ENCODE measurements around the gene MIDN.

The MIDN gene

DNA sequence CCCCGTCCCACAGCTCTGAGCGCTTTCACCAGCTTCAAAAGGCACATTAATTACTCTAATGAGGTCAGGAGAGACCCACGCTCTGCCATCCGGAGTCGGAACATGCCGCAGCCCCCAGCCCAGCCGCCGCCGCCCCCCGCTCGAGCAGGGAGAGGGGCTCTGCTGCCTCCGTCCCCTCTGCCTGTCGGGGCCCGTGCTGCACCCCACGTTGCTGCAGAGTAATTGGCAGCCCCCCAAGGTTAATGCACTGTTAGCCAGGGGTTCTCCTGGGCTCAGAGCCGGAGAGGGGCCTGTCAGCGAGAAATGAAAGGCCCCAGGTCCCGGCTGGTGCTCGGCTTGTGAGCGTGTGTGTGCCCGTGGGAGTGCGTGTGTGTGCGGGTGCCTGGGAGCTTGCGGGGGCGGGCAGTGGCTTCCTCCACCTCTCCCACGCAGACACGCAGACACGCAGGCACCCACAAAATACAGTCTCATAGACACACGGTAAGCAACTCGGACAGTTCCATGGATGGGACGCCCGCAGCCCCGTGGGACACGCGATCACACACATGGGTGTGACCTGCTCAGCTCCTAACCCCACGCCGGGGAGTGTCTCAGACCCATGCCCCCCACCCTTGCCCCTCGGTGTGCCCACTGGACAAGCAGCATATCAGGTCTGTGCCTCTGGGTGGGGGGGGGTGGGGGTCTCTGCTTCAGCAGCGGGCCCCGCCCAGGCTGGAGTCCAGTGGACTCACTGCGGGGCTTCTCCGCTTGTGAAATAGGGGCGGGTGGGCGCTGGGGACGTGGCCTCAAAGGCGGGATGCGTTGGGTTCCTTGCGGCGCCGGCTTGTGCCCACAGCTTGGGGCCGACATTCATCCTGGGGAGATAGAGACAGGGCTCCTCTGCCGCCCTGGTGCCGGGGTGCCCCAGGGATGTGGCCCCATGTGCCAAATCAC is 32.5 kb downstream of the MIDN start:
- no peak for DNase-seq (ENCODE audit: low spot score)

DNA sequence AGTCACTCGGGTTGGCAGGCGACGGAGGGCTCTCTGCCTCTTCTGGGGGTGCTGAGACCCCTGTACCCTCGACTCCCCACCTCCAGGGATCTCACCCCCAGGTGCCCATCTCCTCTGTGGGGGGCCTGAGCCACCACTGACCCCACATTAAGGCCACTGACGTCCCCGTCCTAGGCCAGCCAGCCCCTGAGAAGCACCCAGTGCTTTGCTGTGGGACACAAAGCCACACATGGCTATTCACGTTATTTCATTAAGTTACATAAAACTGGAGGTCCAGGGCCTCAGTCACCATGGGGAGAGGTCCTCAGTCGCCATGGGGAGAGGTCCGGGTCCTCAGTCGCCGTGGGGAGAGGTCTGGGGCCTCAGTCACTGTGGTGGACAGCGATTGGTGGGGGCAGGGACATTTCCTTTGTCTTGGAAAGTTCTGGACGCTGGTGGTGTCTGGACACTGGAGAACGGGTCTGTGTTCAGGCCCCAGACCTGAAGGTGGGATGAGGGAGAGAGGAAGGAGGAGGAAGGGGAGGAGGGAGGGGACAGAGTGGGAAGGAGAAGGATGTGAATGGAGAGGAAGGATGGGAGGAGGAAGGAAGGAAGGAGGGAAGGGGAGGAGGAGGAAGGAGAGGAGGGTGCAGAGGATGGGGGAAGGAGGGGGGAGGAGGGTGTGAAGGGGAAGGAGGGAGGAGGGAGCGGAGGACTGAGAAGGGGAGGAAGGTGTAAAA is 33.3 kb downstream of the MIDN start:
- no peak for DNase-seq (ENCODE audit: low spot score)

DNA sequence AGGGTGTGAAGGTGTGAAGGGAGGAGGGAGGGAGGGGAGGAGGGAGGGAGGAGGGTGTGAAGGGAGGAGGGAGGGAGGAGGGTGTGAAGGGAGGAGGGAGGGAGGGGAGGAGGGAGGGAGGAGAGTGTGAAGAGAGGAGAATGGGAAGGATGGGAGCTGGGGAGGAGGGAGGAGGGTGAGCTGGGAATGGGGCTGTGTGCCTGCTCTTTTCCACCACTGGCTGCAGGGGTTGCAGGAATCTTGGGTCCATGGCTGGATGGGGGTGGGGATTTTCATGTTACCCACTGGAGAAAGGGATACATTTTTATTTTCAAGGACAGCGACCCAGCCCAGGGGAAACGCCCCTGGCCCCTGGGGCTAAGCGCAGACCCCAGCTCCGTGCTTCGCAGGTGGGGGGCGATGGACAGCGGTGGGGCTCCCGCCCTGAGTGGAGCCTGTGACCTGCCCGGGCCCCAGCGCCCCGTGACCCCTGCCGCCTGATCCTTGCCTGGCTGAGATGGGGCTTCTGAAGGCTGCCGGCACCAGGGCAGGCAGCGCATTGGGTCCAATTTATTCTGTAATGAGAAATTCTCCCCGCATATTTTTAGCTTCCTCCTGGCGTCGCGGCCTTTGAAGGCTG is 34.3 kb downstream of the MIDN start:
- no peak for DNase-seq (ENCODE audit: low spot score)

DNA sequence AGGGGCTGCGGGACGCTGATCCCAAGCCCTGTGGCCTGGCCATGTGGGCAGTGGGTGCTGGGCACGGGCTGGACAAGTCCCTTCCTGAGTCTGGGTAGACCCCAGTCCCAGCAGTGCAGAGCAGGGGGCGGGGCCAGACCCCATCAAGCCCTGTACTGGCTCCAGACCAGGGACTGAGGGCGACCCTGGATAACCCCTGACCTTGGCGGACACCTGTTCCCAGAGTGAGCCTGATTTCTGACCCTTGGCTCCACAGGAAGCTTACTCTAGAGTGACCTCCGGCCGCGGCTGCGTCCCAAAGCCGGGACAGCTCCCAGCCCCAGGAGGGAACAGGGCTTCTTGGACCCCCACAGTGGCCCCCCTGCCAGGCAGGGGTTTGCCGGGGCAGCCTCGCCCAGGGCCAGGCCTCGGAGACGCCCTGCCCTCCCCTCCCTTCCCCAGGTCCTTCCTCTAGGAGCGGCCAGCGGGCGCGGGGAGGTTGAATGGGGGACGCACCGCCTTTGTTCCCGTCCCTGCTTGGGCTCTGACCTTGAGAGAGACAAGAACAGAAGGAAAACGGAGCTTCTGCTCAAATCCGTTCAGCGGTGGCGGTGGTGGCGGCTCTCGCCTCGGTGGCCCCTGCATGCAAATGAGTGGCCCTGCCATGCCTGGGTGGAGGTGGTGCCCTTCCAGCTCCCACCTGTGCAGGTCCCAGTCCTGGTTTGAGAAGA is 35.0 kb downstream of the MIDN start:
- DNase-seq (ENCODE audit: low spot score) = no peak

DNA sequence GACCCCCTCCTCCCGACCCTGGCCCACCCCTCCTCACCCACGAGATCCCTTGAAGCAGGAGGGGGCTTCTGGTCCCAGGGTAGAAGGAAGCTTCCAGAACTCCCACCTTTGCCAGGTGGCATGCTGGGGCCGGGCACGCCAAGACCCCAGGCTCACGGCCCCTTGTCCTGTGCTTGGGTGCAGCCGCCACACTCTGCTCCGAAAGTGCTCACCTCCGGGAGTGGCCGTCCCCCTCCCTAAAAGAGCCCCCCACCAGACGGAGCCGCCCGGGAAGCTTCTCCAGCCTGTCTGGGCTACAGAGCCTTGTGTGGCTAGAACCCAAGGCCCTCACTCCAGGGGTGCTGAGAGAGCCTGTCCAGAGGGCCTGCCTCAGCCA is 35.5 kb downstream of the MIDN start:
- no peak for DNase-seq (ENCODE audit: low spot score)

DNA sequence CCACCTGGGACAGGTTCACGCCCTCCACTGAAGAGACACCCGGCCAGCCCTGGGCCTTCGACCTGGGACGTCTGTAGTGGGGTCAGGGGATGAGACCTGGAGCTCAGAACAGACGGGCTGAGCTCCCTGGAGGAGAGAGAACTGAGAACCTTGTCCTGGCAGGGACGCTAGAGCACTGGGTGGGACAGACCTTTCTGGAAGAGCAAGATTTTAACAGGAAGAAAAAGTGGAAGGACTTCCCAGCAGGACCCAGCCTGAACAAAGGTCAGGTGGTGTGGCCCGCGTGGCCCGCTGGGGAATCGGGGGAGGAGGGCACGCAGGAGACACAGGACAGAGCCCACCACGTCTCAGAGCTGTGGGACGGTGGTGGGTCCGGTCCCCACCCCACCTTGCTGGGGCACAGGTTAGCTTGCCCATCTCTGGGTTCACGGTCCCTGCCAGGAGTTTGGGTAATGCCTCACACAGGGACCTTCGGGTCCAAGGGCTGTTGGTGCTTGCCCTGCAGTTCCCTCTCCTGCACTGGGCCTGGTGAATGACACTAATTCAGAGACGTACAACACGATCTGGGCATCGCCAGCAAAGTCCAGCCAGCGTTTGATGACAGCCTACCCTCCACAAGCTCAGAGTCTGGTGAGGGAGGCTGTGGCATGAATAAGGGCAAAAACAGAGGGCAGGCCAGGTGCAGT is 36.1 kb downstream of the MIDN start:
- no peak for DNase-seq (ENCODE audit: low spot score)

DNA sequence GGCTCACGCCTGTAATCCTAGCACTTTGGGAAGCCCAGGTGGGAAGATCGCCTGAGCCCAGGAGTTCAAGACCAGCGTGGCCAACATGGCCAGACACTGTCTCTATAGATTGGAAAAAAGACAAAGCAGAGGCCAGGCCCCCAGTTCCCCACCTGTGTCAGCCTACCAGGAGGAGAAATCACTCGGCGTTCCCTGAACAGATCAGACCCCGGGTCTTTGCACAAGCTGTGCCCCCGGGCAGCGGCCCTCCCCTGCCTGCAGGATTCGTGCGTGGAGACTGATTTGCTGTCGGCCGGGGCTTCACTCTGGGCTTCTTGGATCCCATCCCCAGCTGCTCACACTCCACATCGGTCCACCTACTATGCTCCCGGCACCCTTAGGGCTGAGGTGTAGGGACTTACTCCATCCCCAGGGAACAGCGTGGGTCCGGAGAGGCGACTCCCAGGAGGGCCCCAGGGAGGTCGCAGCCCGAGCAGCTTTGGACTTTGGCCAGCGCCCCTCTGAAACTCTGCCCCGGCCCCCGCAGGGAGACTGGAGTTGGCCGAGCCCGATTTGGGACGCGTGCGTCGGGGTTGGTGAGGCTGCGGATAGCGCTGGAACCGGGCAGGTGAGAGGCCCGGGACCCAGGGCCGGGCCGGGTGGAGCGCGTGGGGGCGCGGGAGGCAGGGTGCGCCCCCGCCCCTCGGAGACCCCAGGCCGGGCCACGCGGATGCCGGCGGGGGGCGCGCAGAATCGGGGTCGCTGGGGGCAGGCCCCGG is 36.8 kb downstream of the MIDN start:
- DNase-seq (ENCODE audit: low spot score) = no peak

DNA sequence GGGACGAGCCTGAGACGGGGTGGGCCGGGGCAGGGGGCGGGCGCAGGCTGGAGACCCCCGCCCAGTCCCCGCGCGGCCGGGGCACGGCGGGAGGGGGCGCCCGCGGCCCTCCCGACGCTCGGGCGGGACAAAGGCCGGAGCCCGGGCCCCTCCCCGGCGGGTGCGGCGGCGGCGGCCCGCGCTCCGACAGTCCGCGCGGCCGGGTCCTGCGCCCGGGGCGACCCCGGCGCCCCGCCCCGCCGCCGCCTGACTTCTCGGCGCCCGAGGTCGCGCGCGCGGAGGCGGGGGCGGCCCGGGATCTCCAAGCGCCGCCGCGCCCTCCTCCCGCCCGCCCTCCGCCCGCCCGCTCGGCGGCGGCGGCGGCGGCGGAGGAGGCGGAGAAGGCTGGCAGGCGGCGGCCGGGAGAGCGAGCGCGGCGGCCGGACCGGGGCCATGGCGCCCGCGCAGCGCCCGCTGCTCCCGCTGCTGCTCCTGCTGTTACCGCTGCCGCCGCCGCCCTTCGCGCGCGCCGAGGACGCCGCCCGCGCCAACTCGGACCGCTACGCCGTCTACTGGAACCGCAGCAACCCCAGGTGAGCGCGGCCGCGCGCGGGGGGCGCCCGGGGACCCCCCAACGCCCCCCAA is 37.5 kb downstream of the MIDN start, which contains the start of gene EFNA2:
Gene EFNA2 (plus strand): TSS at position 137 of the 624 bp plus-strand sequence. CDS start 296 bp downstream, at position 433.
- no peak for DNase-seq (ENCODE audit: low spot score)

DNA sequence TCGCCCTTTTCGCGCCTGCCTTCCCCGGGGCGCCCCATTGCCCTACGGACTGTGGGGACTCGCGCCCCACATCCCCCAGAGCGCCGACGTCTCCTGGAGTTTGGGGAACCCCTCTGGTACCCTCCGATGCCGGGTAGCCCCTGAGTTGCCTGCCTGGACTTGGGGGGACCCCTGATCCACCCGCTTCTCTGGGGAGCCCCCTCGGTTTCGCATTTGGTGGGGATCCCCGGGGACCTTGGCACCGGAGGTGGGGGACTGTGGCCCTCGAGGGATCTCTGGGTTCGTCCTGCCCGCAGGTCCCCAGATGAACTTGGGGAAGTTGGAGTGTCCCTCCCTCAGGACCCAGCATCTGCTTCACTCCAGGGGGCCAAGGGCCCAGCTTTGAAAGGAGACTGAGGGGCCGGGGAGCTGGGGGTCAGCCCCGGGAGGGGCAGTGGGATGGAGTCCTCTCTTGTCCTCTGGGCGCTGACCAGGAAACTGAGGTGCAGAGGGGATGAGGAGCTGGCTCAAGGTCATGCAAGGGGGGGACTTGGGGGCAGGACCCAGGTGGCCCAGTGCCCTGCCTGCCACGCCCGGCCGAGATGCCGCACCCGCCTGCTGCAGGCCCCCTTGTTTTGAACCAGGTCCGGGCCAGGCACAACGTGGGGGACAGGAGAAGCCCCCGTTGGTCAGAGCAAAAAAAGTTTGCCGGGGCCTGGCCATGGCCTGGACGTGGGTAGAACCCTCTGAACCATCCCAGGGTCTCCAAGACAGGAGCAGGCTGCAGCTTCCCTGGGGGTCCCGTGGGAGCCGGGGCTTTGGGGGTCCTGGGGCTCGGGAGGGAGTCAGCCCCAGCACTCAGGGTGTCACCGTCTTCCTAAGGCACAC is 38.3 kb downstream of the MIDN start:
- DNase-seq (ENCODE audit: low spot score) = no peak

DNA sequence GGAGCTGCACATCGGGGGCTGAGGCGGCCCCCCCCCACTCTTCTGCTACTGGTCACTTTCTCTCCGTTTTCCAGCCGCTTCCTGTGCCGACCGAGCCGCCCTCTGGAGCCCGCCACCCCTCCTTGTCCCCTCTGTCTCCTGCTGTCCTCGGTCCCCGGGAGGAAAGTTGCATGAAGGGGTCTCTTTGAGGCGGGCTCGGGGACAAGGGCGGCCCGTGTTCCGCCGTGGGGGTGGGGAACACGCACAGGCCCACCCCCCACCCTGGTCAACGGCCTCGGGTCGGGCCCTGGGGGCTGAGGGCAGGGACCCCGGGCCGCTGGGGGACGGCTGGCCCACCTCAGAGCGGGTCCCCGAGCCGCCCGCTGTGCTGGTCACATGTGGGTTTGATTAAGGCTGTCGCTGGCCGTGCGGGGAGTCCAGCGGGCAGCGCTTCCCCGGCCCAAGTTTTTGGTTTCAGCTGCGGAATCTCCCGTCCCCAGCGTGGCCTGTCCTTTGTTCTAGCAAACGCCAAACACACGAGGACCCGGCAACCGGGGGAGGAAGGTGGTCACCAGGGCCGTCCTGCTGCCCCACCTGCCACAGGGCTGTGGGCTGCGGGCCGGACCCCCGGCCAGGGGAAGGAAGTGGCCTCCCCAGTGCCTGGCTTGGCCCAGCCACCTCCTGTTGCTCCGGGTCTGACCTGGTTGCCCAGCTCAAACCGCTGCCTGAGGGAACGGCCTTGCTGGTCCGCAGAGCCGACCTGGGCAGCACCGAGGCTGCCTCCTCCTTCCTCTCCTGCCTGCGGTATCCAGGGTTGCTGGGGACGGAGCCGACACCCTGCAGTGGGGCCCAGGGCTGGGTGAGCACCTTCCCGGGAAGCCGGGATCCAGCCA is 39.2 kb downstream of the MIDN start:
- no peak for DNase-seq (ENCODE audit: low spot score)

DNA sequence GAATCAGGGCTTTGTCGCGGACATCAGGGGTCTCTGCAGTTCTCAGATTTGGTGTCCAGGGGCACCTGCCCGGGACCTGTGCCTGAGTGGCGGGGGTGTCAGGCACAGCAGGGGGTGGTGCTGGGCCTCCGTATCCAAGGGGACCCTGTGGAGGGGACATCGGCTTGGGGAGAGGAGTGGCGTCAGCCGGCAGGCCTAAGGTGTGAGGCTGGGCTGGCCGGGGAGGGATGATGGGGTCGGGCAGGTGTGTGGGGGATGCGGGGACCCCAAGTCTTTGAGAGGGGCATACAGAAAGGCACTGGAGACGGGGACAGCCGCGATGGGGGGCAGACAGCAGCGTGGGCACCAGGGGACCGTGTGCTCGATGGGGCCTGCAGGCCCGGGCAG is 39.8 kb downstream of the MIDN start:
- no peak for DNase-seq (ENCODE audit: low spot score)

DNA sequence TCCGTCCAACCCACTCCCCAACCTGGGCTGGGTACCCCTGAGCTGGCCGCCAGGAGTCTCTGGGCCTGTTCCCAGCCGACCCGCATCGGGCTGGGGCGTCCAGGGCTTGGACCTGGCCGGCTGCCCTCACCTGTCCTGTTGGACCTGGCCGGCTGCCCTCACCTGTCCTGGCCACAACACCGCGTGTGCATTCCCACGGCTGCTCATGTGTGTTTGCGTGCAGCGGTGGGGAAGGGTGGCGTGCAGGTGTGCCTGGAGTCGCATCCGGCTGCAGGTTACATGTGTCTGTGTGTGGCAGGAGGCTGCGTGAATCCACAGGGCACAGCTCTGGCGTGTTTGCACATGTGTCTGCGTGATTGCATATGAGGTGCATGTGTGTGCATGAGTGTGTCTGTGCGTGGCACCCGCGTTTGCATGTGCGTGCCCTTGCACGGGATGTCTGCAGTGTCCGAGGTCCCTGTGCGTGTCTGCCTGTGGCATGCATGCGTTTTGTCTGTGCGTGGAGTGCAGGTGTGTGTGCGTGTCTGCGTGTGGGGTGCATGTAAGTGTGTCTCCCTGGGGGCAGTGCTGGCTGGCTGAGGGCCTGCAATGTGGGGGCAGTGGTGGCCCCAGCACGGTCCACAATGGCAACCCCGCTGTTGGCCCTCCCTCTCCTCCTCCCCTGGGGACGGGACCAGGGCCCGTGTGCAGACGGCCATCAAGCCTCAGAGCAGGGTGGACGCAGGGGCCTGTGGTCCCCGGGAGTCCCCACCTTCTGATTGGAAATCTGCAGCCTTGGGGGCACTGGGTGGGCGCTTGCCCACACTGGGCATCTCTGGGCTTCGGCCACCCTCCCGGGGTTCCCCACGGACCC is 40.7 kb downstream of the MIDN start:
- no peak for DNase-seq (ENCODE audit: low spot score)

DNA sequence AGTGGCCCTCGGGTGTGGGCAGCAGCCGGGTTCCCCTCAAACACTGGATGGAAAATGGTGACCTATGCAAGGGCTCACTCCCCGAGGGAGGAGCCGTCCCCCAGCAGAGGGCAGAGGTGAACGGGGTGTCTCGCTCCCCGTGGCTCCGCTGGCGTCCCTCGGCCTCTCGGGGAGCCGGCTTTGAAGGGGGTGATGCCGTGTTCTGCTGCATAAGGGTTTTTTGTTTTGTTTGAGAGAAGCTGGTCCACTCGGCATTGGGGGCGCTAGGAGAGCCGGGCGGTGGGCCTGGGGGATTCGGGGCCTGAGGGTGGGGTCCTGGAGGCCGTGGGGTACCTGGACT is 41.3 kb downstream of the MIDN start:
- no peak for DNase-seq (ENCODE audit: low spot score)

DNA sequence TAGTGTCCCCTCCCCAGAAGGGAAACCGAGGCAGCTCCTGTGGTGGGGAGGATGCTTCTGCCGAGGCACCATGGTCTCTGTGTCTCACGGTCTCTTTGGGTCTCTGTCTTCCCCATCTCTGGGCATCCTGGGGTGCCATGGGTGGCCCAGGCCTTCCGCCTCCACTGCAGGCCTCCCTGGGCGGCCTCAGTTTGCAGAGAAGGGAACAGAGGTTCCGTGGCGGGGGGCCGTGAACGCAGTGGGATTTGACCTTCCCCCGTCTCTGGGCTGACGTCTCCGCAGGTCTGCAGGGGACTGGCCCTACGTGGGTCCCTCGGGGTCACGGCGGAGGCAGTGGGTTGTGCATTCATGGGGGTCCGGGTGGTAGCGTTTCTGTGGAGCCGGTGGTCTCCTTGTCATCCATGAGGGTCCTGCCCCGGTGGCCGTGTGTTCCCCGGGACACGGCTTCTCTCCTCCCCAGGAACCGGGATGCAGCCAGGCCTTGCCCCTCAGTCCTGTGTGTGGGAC is 41.9 kb downstream of the MIDN start:
- DNase-seq (ENCODE audit: low spot score) = no peak

DNA sequence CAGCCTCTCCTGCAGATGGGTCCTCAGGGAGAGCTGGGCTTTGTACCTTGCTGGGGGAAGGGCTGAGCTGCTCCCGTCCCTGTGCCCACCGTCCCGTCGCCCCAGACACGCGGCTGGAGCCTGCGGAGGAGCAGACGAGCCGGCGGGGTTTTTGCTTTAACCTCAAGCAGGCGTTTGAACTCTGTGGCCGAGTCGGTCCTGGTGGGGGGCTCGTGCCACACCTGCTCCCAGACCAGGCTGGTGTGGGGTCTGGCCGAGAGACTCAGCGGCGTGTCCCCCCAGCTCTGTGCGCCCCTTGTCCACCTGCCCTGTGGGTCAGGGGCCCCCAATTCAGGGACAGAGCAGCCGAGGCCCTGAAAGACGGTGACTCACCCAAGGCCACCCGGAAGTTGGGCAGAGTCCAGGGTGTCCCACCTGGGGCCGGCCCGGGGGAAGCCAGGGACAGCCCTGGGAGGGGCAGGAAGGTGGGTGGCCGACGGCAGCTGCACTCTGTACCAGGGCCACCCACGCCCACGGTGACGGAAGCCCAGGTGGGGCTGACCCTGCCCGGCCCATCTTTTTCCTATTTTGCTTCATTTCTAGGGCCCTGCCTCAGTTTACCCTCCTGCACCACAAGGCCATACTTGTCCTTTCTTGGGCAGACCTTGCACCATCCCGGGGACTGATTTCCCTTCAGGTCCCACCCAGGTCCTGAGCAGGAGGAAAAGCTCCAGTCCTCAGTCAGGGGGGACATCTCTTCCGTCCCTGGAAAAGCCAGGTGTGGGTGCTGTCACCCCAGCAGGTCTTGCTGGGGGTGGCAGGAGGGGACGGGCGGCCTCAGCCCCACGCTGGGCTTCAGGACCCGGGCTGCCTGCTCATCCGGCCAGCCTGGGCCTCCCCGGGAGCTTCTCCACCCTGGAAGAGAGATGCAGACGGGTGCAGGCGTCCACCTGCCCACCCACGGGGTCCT is 42.6 kb downstream of the MIDN start:
- DNase-seq (ENCODE audit: low spot score) = no peak
